ENCODE measurements around the gene UBN1. TPM values are rescaled to one million over a fixed set of nuclear protein-coding genes. Genes with fewer than 3 reads are reported as not detected.

Gene UBN1
- total RNA-seq, 4 donors from 2014 or later = 56.0 to 119 (median 62.2) TPM

DNA sequence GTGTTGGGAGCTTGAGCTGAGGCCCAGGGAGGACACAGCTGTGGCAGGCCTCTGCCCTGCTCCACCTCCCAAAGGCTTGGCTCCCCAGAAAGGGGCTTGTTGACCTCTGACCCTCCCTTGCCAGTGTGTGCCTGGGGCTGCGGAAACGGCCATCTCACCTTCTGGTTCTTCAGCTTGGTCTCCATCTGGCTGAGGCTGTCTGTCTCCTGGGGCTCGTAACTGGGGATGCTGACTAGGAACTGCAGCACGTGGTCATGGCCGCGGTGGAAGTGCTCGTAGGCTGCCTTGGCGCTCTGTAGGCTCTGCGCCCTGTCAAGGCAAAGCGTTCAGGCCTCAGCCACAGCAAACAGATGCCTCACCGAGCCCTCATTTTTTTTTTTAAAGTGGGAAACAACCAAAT lies 42.7 kb downstream of the UBN1 start:
- Histone ChIP-seq H3K27ac (no peak overlapping the region), H3K27me3 (no peaks in the 10 kb centered on the region), H3K4me1 (no peaks in the 10 kb centered on the region), H3K4me3 (no peak overlapping the region), H3K36me3 (peaks cover 0 to 68% (median 0%) of the 10 kb centered on the region in 3 donors), H3K9me3 (no peaks in the 10 kb centered on the region)
- no peak for DNase-seq
- no peak for TF ChIP-seq POLR2A (IDR thresholded peaks at IDR 0.05)
- TF ChIP-seq, protein P1, sequence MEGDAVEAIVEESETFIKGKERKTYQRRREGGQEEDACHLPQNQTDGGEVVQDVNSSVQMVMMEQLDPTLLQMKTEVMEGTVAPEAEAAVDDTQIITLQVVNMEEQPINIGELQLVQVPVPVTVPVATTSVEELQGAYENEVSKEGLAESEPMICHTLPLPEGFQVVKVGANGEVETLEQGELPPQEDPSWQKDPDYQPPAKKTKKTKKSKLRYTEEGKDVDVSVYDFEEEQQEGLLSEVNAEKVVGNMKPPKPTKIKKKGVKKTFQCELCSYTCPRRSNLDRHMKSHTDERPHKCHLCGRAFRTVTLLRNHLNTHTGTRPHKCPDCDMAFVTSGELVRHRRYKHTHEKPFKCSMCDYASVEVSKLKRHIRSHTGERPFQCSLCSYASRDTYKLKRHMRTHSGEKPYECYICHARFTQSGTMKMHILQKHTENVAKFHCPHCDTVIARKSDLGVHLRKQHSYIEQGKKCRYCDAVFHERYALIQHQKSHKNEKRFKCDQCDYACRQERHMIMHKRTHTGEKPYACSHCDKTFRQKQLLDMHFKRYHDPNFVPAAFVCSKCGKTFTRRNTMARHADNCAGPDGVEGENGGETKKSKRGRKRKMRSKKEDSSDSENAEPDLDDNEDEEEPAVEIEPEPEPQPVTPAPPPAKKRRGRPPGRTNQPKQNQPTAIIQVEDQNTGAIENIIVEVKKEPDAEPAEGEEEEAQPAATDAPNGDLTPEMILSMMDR (IDR thresholded peaks at IDR 0.05) = no peak

DNA sequence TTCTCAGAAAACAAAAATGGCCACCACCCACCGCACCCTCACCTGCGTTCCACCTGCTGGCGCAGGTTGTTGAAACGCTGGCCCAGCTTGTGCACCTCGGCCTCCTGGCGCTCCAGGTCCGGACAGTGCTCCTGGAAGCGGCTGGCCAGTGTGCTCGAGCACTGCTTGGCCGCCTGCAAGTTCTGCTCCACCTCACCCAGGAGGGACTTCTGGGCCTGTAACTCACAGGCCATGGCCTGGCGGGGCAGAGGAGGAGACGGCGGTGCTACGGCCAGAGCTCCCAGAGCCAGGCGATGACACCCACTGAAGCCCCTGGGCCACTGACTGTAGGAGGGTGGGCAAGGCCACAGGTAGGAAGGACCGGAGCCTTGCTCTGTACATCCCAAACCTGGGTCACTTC lies 43.4 kb downstream of the UBN1 start:
- Histone ChIP-seq H3K27me3 (no peaks in the 10 kb centered on the region), H3K4me1 (no peaks in the 10 kb centered on the region), H3K9me3 (no peaks in the 10 kb centered on the region), H3K4me3 (no peak overlapping the region), H3K36me3 (peaks cover 0 to 67% (median 0%) of the 10 kb centered on the region in 3 donors), H3K27ac (no peak overlapping the region)
- no peak for DNase-seq
- TF ChIP-seq, protein P1 (IDR thresholded peaks at IDR 0.05) = no peak
- TF ChIP-seq POLR2A (IDR thresholded peaks at IDR 0.05) = no peak

DNA sequence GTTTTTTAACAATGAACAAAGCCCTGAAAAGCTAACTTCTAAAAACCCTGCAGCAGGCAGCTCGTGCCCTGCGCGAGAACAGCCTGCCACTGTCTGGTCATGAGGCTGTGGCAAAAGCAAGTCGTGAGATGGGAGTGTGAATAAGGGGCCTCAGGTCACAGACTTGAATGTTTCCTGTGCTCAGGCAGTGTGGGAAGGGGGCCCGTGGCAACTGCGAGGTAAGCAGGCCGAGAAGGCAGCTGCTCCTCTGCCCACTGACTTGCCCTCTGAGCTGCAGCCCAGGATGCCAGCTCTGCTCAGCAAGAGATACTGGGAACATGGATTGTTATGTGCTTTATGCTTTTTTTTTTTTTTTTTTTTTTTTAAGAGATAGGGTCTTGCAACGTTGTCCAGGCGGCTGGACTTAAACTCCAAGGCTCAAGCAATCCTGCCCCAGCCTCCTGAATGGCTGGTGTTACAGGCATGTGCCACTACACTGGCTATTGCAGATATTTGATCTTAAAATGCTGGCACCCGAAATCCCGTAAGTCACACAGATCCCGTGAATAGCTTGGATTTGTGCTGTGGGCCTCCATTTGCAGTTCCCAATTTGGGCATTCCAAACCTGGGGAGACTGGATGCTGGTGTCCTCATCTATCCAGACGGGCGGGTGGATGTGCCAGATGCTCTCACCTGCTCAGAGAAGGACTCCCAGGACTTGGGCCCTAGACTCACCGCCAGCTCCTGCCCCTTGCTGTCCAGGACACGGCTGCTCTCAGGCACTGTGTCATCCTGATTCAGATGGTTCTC lies 44.0 kb downstream of the UBN1 start:
- no peak overlapping the region for H3K27ac ChIP-seq
- no peaks in the 10 kb centered on the region for H3K27me3 ChIP-seq
- DNase-seq = no peak
- no peak overlapping the region for H3K4me3 ChIP-seq
- TF ChIP-seq, protein P1 (IDR thresholded peaks at IDR 0.05) = no peak
- TF ChIP-seq POLR2A (IDR thresholded peaks at IDR 0.05) = no peak
- peaks cover 0 to 61% (median 0%) of the 10 kb centered on the region in 3 donors for H3K36me3 ChIP-seq
- H3K4me1 ChIP-seq = no peaks in the 10 kb centered on the region
- no peaks in the 10 kb centered on the region for H3K9me3 ChIP-seq

DNA sequence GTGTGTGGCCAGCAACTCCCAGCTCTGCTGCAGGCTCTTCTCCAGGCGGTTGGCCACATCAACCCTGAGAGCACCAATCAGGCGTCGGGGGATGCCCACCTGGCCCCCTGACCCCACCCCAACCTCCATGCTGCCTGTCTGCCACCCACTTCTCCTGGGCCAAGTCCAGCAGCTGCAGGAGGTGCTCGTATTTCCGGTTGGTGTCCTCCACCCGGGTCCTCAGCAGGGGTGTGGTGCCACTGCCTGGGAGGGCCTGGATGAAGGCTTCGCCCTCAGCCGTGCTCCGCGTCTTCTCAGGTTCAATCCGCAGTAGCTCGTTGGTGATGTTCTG lies 44.6 kb downstream of the UBN1 start:
- no peaks in the 10 kb centered on the region for H3K4me1 ChIP-seq
- peaks cover 0 to 56% (median 0%) of the 10 kb centered on the region in 3 donors for H3K36me3 ChIP-seq
- TF ChIP-seq, protein P1 (IDR thresholded peaks at IDR 0.05) = no peak
- no peak for TF ChIP-seq POLR2A (IDR thresholded peaks at IDR 0.05)
- DNase-seq = no peak
- no peak overlapping the region for H3K4me3 ChIP-seq
- H3K27ac ChIP-seq = no peak overlapping the region
- H3K9me3 ChIP-seq = no peaks in the 10 kb centered on the region
- H3K27me3 ChIP-seq = no peaks in the 10 kb centered on the region

DNA sequence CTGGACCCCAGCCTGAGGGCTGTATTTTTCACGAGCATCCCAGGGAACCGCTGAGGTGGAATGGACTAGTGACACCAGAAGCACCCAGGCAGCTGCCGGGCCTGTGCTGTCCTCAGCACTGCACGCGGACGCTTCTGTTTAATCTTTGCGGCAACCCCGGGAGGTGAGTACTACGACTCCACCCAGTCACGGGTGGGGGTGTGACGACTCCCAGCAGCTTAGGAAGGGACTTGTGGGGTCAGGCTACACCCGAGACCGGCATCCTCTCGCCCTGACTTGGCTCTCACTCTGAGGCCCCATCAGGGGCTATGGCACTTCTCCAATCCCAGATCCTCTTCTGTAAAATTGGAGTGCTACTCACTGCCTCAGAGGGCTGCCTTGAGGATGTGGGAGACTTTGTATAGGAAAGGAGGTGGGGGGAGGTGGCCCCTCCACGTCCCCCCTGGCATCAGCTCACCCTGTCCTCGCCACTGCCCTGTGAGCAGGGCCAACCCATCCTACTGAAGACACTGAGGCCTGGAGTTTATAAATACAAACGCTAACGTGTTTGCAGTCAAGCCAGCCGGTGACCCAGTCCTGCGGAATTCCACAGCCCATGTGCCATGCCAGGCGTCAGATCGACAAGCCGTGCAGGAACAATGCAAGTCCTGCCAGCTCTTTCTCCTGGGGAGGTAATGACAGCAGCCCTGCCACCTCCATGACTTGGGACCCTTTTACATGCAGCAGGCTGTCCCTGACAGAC lies 45.3 kb downstream of the UBN1 start:
- DNase-seq = no peak
- Histone ChIP-seq H3K4me3 (no peak overlapping the region), H3K4me1 (no peaks in the 10 kb centered on the region), H3K27ac (no peak overlapping the region), H3K27me3 (no peaks in the 10 kb centered on the region), H3K9me3 (no peaks in the 10 kb centered on the region), H3K36me3 (peaks cover 0 to 49% (median 0%) of the 10 kb centered on the region in 3 donors)
- no peak for TF ChIP-seq POLR2A (IDR thresholded peaks at IDR 0.05)
- TF ChIP-seq, protein P1 (IDR thresholded peaks at IDR 0.05) = no peak

Data from Peyer's patch (tissue), 4 donors.